ENCODE data around the gene TMEM47.

The TMEM47 gene

GRCh38 chrX:34585561-34585960, 71.5 kb downstream of the TMEM47 start:
- DNase-seq (ENCODE audit: low read depth), result no peak

GRCh38 chrX:34584781-34585180, 72.3 kb downstream of the TMEM47 start:
- DNase-seq (ENCODE audit: low read depth), result no peak

GRCh38 chrX:34580069-34580468, 77.0 kb downstream of the TMEM47 start:
- no peak for DNase-seq (ENCODE audit: low read depth)

- DNase-seq (ENCODE audit: low read depth), result no peak
Measured at GRCh38 chrX:34578237-34578636, 78.8 kb downstream of the TMEM47 start.

All from stimulated activated CD8-positive, alpha-beta memory T cell treated with anti-CD3 and anti-CD28 coated beads, Interleukin-7, amount 100 ng/mL, for 24 hours (primary cell).